Measurements from ENCODE around the gene PRKCE. TPM values are rescaled to one million over a fixed set of nuclear protein-coding genes. Genes with fewer than 3 reads are reported as not detected.

PRKCE gene
- total RNA-seq, 2 donors from 2014 or later, result 7.2 to 25.4 TPM

GRCh38 chr2:45678791-45679348 is 27.4 kb downstream of the PRKCE start:
- Histone ChIP-seq H3K27me3 (replicated peaks; ENCODE audit: insufficient read depth) (no peaks in the 10 kb centered on the region), H3K4me1 (replicated peaks) (peaks cover 4% of the 10 kb centered on the region), H3K4me3 (no peak overlapping the region), H3K27ac (no peak overlapping the region), H3K9me3 (no peaks in the 10 kb centered on the region), H3K36me3 (no peaks in the 10 kb centered on the region)
- 94% methylated on average over 4 of the region's 4 CpGs for WGBS
- intact Hi-C loops (cut with DNase I), result no loop called here
- TF ChIP-seq POLR2A (IDR thresholded peaks at IDR 0.05) (no peak), CTCF (IDR thresholded peaks at IDR 0.05) (no peak), POLR2AphosphoS5 (IDR thresholded peaks at IDR 0.05) (no peak)
- DNase-seq (ENCODE audit: low spot score), result no peak

- no peaks in the 10 kb centered on the region for H3K27me3 ChIP-seq (replicated peaks; ENCODE audit: insufficient read depth)
- H3K27ac ChIP-seq, result no peak overlapping the region
- H3K9me3 ChIP-seq, result no peaks in the 10 kb centered on the region
- intact Hi-C loops (cut with DNase I), result no loop called here
- 77% methylated on average over 6 of the region's 6 CpGs for WGBS
- DNase-seq (ENCODE audit: low spot score), result no peak
- no peak overlapping the region for H3K4me3 ChIP-seq
- no peaks in the 10 kb centered on the region for H3K36me3 ChIP-seq
- H3K4me1 ChIP-seq (replicated peaks), result no peaks in the 10 kb centered on the region
- TF ChIP-seq CTCF (IDR thresholded peaks at IDR 0.05) (no peak), POLR2AphosphoS5 (IDR thresholded peaks at IDR 0.05) (no peak), POLR2A (IDR thresholded peaks at IDR 0.05) (no peak)
Measured at GRCh38 chr2:45680351-45680967, 29.0 kb downstream of the PRKCE start.

GRCh38 chr2:45681675-45682074 is 30.2 kb downstream of the PRKCE start:
- no peak for DNase-seq (ENCODE audit: low spot score)
- 82% methylated on average over 3 of the region's 3 CpGs for WGBS
- H3K4me1 ChIP-seq (replicated peaks), result no peaks in the 10 kb centered on the region
- H3K36me3 ChIP-seq, result no peaks in the 10 kb centered on the region
- no peak overlapping the region for H3K4me3 ChIP-seq
- intact Hi-C loops (cut with DNase I), result no loop called here
- H3K27me3 ChIP-seq (replicated peaks; ENCODE audit: insufficient read depth), result no peaks in the 10 kb centered on the region
- H3K27ac ChIP-seq, result no peak overlapping the region
- no peak for TF ChIP-seq POLR2AphosphoS5 (IDR thresholded peaks at IDR 0.05)
- no peak for TF ChIP-seq POLR2A (IDR thresholded peaks at IDR 0.05)
- TF ChIP-seq CTCF (IDR thresholded peaks at IDR 0.05), result no peak
- no peaks in the 10 kb centered on the region for H3K9me3 ChIP-seq

- Histone ChIP-seq H3K9me3 (no peaks in the 10 kb centered on the region), H3K4me1 (replicated peaks) (no peaks in the 10 kb centered on the region), H3K4me3 (no peak overlapping the region), H3K27me3 (replicated peaks; ENCODE audit: insufficient read depth) (no peaks in the 10 kb centered on the region), H3K27ac (no peak overlapping the region), H3K36me3 (no peaks in the 10 kb centered on the region)
- intact Hi-C loops (cut with DNase I), result no loop called here
- WGBS, result 60% methylated on average over 3 of the region's 3 CpGs
- TF ChIP-seq POLR2A (IDR thresholded peaks at IDR 0.05), result no peak
- TF ChIP-seq POLR2AphosphoS5 (IDR thresholded peaks at IDR 0.05), result no peak
- TF ChIP-seq CTCF (IDR thresholded peaks at IDR 0.05), result no peak
- DNase-seq (ENCODE audit: low spot score), result no peak
Measured at GRCh38 chr2:45683292-45683691, 31.8 kb downstream of the PRKCE start.

GRCh38 chr2:45684756-45685155 is 33.3 kb downstream of the PRKCE start:
- Histone ChIP-seq H3K27ac (no peak overlapping the region), H3K4me3 (no peak overlapping the region), H3K4me1 (replicated peaks) (no peaks in the 10 kb centered on the region), H3K9me3 (no peaks in the 10 kb centered on the region), H3K27me3 (replicated peaks; ENCODE audit: insufficient read depth) (no peaks in the 10 kb centered on the region), H3K36me3 (no peaks in the 10 kb centered on the region)
- intact Hi-C loops (cut with DNase I), result no loop called here
- 66% methylated on average over 6 of the region's 6 CpGs for WGBS
- no peak for TF ChIP-seq CTCF (IDR thresholded peaks at IDR 0.05)
- no peak for TF ChIP-seq POLR2AphosphoS5 (IDR thresholded peaks at IDR 0.05)
- TF ChIP-seq POLR2A (IDR thresholded peaks at IDR 0.05), result no peak
- DNase-seq (ENCODE audit: low spot score), result no peak
